Breast epithelium (tissue), 3 donors: ENCODE results near the gene NPHP3.

ENCODE experiments used
- POLR2A ChIP-seq: fragments of 450-650 bp; IDR thresholded peaks from one replicate; pipeline ENCODE4 v1.6.1; 2016; ENCODE audit warnings: antibody characterized with exemption, mild to moderate bottlenecking, moderate library complexity
- TF ChIP-seq, protein P1 (sequence below), 3 donors: fragments of 450-650 bp; IDR thresholded peaks; one replicate each; pipeline ENCODE4 v1.5.1; 2016 to 2017; ENCODE audit warnings: antibody characterized with exemption in 3 of 3, mild to moderate bottlenecking in 3 of 3, moderate library complexity in 3 of 3

- TF ChIP-seq, protein P1, sequence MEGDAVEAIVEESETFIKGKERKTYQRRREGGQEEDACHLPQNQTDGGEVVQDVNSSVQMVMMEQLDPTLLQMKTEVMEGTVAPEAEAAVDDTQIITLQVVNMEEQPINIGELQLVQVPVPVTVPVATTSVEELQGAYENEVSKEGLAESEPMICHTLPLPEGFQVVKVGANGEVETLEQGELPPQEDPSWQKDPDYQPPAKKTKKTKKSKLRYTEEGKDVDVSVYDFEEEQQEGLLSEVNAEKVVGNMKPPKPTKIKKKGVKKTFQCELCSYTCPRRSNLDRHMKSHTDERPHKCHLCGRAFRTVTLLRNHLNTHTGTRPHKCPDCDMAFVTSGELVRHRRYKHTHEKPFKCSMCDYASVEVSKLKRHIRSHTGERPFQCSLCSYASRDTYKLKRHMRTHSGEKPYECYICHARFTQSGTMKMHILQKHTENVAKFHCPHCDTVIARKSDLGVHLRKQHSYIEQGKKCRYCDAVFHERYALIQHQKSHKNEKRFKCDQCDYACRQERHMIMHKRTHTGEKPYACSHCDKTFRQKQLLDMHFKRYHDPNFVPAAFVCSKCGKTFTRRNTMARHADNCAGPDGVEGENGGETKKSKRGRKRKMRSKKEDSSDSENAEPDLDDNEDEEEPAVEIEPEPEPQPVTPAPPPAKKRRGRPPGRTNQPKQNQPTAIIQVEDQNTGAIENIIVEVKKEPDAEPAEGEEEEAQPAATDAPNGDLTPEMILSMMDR (IDR thresholded peaks at IDR 0.05), result no peak
- TF ChIP-seq POLR2A, result no peak
These were observed 64.1 kb downstream of the NPHP3 start for GRCh38 chr3:132657869-132658747.
